Osteoblast (primary cell): ENCODE measurements around the gene FAM180A. TPM values are rescaled to one million over a fixed set of nuclear protein-coding genes. Genes with fewer than 3 reads are reported as not detected.

Experiments
- DNase-seq: peaks from one replicate; pipeline ENCODE4 v3.0.0; 2011; ENCODE audit warnings: low spot score, mixed read lengths; ENCODE audit not compliant: insufficient read length; ENCODE audit errors: missing footprints
- H2AFZ ChIP-seq: 2 replicates; pipeline ENCODE4 v1.6.0; 2011; ENCODE audit warnings: mild to moderate bottlenecking, low read length
- H3K27ac ChIP-seq: 2 replicates; pipeline ENCODE4 v1.5.1; 2011; ENCODE audit warnings: mild to moderate bottlenecking, low read depth, low read length, moderate library complexity
- H3K27me3 ChIP-seq: 2 replicates; pipeline ENCODE4 v1.6.0; 2012; ENCODE audit warnings: mild to moderate bottlenecking, control low read depth, inconsistent platforms, low read length, moderate library complexity; ENCODE audit not compliant: insufficient read depth
- H3K36me3 ChIP-seq: 2 replicates; pipeline ENCODE4 v1.5.1; 2011; ENCODE audit warnings: mild to moderate bottlenecking, low read length, control low read depth, moderate library complexity; ENCODE audit not compliant: insufficient read depth
- H3K4me1 ChIP-seq: 2 replicates; pipeline ENCODE4 v1.5.1; 2011; ENCODE audit warnings: mild to moderate bottlenecking, low read length, control low read depth, moderate library complexity; ENCODE audit not compliant: insufficient read depth
- H3K4me2 ChIP-seq: 2 replicates; pipeline ENCODE4 v1.6.0; 2011; ENCODE audit warnings: mild to moderate bottlenecking, low read length; ENCODE audit not compliant: insufficient read depth
- H3K4me3 ChIP-seq: fragments of 200-600 bp; sonication (generic); 3 replicates; pipeline ENCODE4 v1.5.1; 2012; ENCODE audit warnings: mild to moderate bottlenecking, low read length, inconsistent platforms; ENCODE audit not compliant: insufficient read depth
- H3K79me2 ChIP-seq: 2 replicates; pipeline ENCODE4 v1.6.0; 2012; ENCODE audit warnings: mild to moderate bottlenecking, low read length, control low read depth, inconsistent platforms; ENCODE audit not compliant: insufficient read depth
- H3K9me3 ChIP-seq: 2 replicates; pipeline ENCODE4 v1.5.1; 2011; ENCODE audit warnings: low read depth, low read length, control low read depth
- H4K20me1 ChIP-seq: 2 replicates; pipeline ENCODE4 v1.6.0; 2012; ENCODE audit warnings: mild to moderate bottlenecking, low read length, control low read depth; ENCODE audit not compliant: insufficient read depth
- CTCF ChIP-seq: IDR thresholded peaks from 2 replicates; pipeline ENCODE4 v1.5.1; 2011; ENCODE audit warnings: mild to moderate bottlenecking, low read depth, low read length, moderate library complexity; ENCODE audit errors: extremely low read depth
- total RNA-seq: library from RNA; depleted of rRNA; stranded (reverse); fragments of >200 nt; gene quantifications from 2 replicates; pipeline ENCODE4 v1.2.3, GENCODE V29; 2012

FAM180A gene
- total RNA-seq, 1 donor, result 23.5 TPM

DNA sequence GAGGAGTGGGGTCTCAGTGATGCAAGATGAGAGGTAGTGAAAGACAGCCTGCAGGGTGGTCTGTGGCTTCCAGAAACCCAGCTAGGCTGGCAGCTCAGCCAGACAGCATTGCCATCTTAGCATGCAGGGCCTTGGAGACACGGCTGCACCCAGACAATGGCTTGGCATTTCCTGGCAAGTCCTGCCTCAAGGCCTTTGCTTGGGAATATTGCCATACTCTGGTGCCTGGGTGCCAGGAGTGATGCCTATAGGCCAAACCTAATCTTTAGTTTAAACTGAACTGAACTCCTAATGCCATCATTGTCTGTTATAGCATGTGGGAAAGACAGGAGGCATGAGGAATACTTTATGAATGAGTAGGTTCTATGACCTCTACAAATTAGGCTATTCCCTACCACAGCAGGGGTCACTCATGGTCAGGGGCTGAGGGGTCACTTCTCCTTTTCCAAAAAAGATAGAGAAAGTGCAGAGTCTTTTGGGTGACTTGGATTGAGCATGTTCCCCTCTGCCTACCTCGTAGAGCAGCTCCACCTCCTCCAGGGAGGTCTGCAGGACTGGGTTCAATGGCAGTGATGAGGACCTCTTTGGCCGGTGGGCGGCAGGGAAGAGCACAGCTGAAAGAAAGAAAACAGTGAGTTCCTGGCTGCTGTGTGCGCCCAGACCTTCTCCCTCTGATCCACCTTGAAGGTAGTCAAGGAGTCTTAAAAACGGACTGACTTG lies 11.9 kb downstream of the FAM180A start:
- Histone ChIP-seq H4K20me1 (no peaks in the 10 kb centered on the region), H3K4me3 (no peak overlapping the region), H3K79me2 (peaks cover 60% of the 10 kb centered on the region), H3K4me2 (no peak overlapping the region), H3K27ac (peak overlapping the region; percentile 4), H3K9me3 (no peaks in the 10 kb centered on the region), H2AFZ (no peak overlapping the region), H3K4me1 (peaks cover under 1% of the 10 kb centered on the region), H3K36me3 (peaks cover 16% of the 10 kb centered on the region), H3K27me3 (no peaks in the 10 kb centered on the region)
- no peak for TF ChIP-seq CTCF
- DNase-seq, result no peak

DNA sequence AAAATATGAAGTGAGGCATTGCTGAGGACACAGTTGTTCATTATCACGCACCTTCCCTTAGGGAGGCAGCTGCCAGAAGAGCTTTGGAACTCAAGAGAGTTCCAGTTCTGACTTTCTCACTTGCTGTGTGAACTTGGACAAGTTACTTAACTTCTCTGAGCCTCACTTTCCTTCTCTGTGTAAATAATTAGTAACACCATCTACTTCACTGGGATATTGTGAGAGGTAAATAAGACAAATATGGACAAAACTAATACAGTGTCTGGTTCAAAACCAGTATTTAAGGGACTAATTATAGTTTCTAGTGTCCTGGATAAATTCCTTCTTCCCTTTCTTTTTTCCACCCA lies 14.3 kb downstream of the FAM180A start:
- peaks cover 16% of the 10 kb centered on the region for H3K36me3 ChIP-seq
- no peak for DNase-seq
- no peaks in the 10 kb centered on the region for H3K27me3 ChIP-seq
- peaks cover 39% of the 10 kb centered on the region for H3K79me2 ChIP-seq
- no peak for TF ChIP-seq CTCF
- H3K4me1 ChIP-seq, result no peaks in the 10 kb centered on the region
- no peaks in the 10 kb centered on the region for H3K9me3 ChIP-seq
- H3K27ac ChIP-seq, result no peak overlapping the region
- no peak overlapping the region for H2AFZ ChIP-seq
- no peak overlapping the region for H3K4me3 ChIP-seq
- no peaks in the 10 kb centered on the region for H4K20me1 ChIP-seq
- no peak overlapping the region for H3K4me2 ChIP-seq

DNA sequence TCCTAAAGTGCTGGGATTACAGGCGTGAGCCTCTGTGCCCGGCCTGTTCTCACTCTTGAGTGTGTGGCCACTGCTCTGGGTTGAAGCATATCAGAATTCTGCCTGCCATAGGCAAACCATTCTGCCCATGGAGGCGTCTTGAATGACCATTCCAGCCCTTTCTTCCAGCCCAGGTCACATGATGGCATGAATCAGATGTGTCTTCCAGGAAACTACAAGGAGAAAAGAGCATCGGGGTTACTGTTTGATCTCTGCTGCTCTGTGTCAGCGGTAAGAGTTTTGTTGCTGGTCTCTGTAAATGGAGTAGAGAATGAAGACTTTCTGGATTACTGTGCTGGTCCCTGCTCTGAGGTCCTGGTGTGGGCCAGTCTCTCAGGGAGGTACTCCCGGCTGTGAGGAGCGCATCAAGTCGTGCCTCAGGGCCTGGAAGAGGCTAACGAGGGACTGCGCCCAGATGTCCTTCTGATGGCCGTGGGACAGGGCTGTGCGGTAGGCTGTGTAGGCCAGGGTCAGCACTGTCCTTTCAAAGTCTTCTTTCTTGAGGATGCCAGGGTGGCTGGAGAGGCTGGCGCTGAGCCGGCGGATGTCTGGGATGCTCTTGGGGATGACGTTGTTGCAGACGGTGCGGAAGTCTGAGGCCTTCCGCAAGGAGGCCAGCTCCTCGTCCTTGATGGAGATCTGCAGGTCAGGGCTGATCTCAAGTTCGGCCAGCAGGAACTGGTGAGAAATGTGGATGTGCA lies 14.8 kb downstream of the FAM180A start:
- H4K20me1 ChIP-seq, result no peaks in the 10 kb centered on the region
- no peak overlapping the region for H3K27ac ChIP-seq
- no peak overlapping the region for H3K4me2 ChIP-seq
- H3K4me1 ChIP-seq, result no peaks in the 10 kb centered on the region
- DNase-seq, result no peak
- H3K79me2 ChIP-seq, result peaks cover 37% of the 10 kb centered on the region
- H3K9me3 ChIP-seq, result no peaks in the 10 kb centered on the region
- no peak overlapping the region for H2AFZ ChIP-seq
- H3K27me3 ChIP-seq, result no peaks in the 10 kb centered on the region
- no peak overlapping the region for H3K4me3 ChIP-seq
- no peak for TF ChIP-seq CTCF
- H3K36me3 ChIP-seq, result peaks cover 16% of the 10 kb centered on the region

DNA sequence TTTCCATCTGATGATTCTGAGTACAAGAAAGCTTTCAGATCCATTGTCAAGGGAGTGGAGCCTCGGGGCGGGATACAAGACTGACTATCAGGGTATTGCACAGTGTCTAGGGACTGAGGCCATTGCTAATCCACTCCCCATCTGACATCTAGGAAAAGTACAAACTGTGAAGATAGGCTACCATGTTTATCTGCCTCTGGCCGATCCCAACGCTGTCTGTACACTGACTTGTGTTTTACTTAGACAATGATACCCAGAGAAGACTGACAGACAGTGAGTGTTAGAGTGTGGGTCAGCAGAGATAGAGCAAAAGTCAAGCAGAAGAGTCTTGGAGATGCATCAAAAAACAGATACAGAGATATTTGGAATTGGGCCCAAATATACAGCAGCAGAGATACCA lies 17.5 kb downstream of the FAM180A start:
- Histone ChIP-seq H3K4me1 (no peaks in the 10 kb centered on the region), H3K79me2 (peaks cover 14% of the 10 kb centered on the region), H3K27ac (no peak overlapping the region), H3K36me3 (peaks cover 9% of the 10 kb centered on the region), H3K4me2 (no peak overlapping the region), H2AFZ (no peak overlapping the region), H3K4me3 (no peak overlapping the region), H4K20me1 (no peaks in the 10 kb centered on the region), H3K9me3 (no peaks in the 10 kb centered on the region), H3K27me3 (no peaks in the 10 kb centered on the region)
- TF ChIP-seq CTCF, result no peak
- no peak for DNase-seq
